B cell (primary cell): Measurements from ENCODE around the gene FUT7. TPM values are rescaled to one million over a fixed set of nuclear protein-coding genes. Genes with fewer than 3 reads are reported as not detected.
"Not testable (repeated sequence)": the region's sequence is repeated elsewhere in the genome, so short reads cannot be mapped to it uniquely, and the experiment has no call there.

Experiments used
- ATAC-seq: fragments of 200-7000 bp; cut with Tn5 transposase; one replicate; pipeline ENCODE4 v1.10.0; 2021; ENCODE audit warnings: low read depth, mild to moderate bottlenecking, moderate number of reproducible peaks, moderate library complexity
- CTCF ChIA-PET: fragments of 350-600 bp; sonication (Branson Sonifier 250); formaldehyde crosslinking; loops from one replicate; lab custom pipeline; 2021; ENCODE audit warnings: antibody characterized with exemption, inconsistent platforms; lab: Charles Lee
- POLR2A ChIA-PET: fragments of 350-600 bp; sonication (Branson Sonifier 250); formaldehyde crosslinking; loops from one replicate; lab custom pipeline; 2021; ENCODE audit warnings: antibody characterized with exemption; lab: Charles Lee
- DNase-seq: peaks from one replicate; pipeline ENCODE4 v3.0.0; 2013
- H2AFZ ChIP-seq: 2 replicates; pipeline ENCODE4 v1.6.1; 2012; ENCODE audit warnings: mild to moderate bottlenecking, low read depth, low read length; ENCODE audit not compliant: insufficient read depth, poor library complexity, severe bottlenecking
- H3K27ac ChIP-seq, 2 donors: 1 replicate in 1 of 2; 2 replicates in 1 of 2; pipeline ENCODE4 v1.5.1; 2012 to 2013; ENCODE audit warnings: low read length in 2 of 2, mild to moderate bottlenecking in 2 of 2, moderate library complexity in 1 of 2
- H3K27me3 ChIP-seq, 4 experiments: fragments of 200-600 bp in 1 of 4; sonication (generic) in 1 of 4; replicated peaks in 1 of 4; 1 replicate in 2 of 4; 2 replicates in 2 of 4; pipeline versions ENCODE4 v1.6.1 to v1.7.0; 2013 to 2016; ENCODE audit warnings: low read length in 3 of 4, mild to moderate bottlenecking in 2 of 4, mixed read lengths in 1 of 4, moderate library complexity in 1 of 4; ENCODE audit not compliant: insufficient read depth in 4 of 4, control insufficient read depth in 3 of 4; ENCODE audit errors: control extremely low read depth in 1 of 4
- H3K36me3 ChIP-seq, 2 experiments: replicated peaks in 1 of 2; 1 replicate in 1 of 2; 2 replicates in 1 of 2; pipeline versions ENCODE4 v1.6.1 to v1.7.1; 2013; ENCODE audit warnings: low read length in 1 of 2; ENCODE audit not compliant: insufficient read depth in 2 of 2, control insufficient read depth in 1 of 2; ENCODE audit errors: control extremely low read depth in 1 of 2, extremely low read depth in 1 of 2
- H3K4me1 ChIP-seq, 2 donors: fragments of 200-600 bp in 1 of 2; sonication (generic) in 1 of 2; 1 replicate in 1 of 2; 2 replicates in 1 of 2; pipeline versions ENCODE4 v1.5.1 to v1.6.1; 2013 to 2017; ENCODE audit warnings: low read length in 2 of 2; ENCODE audit not compliant: control insufficient read depth in 2 of 2, insufficient read depth in 2 of 2
- H3K4me2 ChIP-seq: replicated peaks from 2 replicates; pipeline ENCODE3; 2012; ENCODE audit warnings: mild to moderate bottlenecking, low read depth, low read length; ENCODE audit not compliant: poor library complexity, severe bottlenecking
- H3K4me3 ChIP-seq, 5 experiments: fragments of 200-600 bp in 1 of 5; sonication (generic) in 1 of 5; 1 replicate in 3 of 5; 2 replicates in 2 of 5; pipeline versions ENCODE4 v1.5.1 to v1.7.0; 2011 to 2016; ENCODE audit warnings: low read length in 4 of 5, mild to moderate bottlenecking in 4 of 5, low read depth in 2 of 5, control low read depth in 1 of 5, moderate library complexity in 1 of 5; ENCODE audit not compliant: insufficient read depth in 1 of 5; ENCODE audit errors: control extremely low read depth in 1 of 5, extremely low read depth in 1 of 5
- H3K79me2 ChIP-seq: fragments of 200-600 bp; sonication (generic); one replicate; pipeline ENCODE4 v1.6.0; 2016; ENCODE audit warnings: low read length; ENCODE audit not compliant: control insufficient read depth, insufficient read depth
- H3K9ac ChIP-seq: fragments of 200-600 bp; sonication (generic); 2 replicates; pipeline ENCODE4 v1.6.1; 2017; ENCODE audit warnings: mild to moderate bottlenecking, low read length, moderate library complexity
- H3K9me3 ChIP-seq, 3 donors: one replicate each; pipeline versions ENCODE4 v1.6.1 to v1.7.1; 2013; ENCODE audit warnings: low read length in 2 of 3; ENCODE audit not compliant: control insufficient read depth in 2 of 3, insufficient read depth in 1 of 3; ENCODE audit errors: control extremely low read depth in 1 of 3
- H4K20me1 ChIP-seq: 2 replicates; pipeline ENCODE4 v1.6.0; 2012; ENCODE audit warnings: mild to moderate bottlenecking, low read length; ENCODE audit not compliant: insufficient read depth, control insufficient read depth, poor library complexity, severe bottlenecking
- H3K27ac Mint-ChIP-seq: one replicate; pipeline ENCODE4 v1.8.0; 2021; ENCODE audit warnings: mixed read lengths
- H3K27me3 Mint-ChIP-seq: one replicate; pipeline ENCODE4 v1.8.0; 2021; ENCODE audit warnings: mixed read lengths
- H3K4me1 Mint-ChIP-seq: one replicate; pipeline ENCODE4 v1.8.0; 2021; ENCODE audit warnings: mixed read lengths
- H3K4me3 Mint-ChIP-seq: one replicate; pipeline ENCODE4 v1.8.0; 2021; ENCODE audit warnings: mixed read lengths
- H3K9me3 Mint-ChIP-seq: one replicate; pipeline ENCODE4 v1.8.0; 2022; ENCODE audit warnings: mixed read lengths; ENCODE audit not compliant: insufficient read depth
- EZH2 ChIP-seq: IDR thresholded peaks from 2 replicates; pipeline ENCODE4 v1.6.1; 2012; ENCODE audit warnings: borderline replicate concordance, low read depth, mild to moderate bottlenecking, moderate library complexity, low read length; ENCODE audit not compliant: insufficient read depth, poor library complexity, severe bottlenecking
- WGBS: methylation state at CpG from one replicate; pipeline ENCODE4 v1.1.5; 2013; ENCODE audit warnings: missing lambda C conversion rate; ENCODE audit not compliant: insufficient coverage; 5-methylcytosine and 5-hydroxymethylcytosine counted together
- intact Hi-C: fragments of 100-400 bp; cut with micrococcal nuclease; formaldehyde crosslinking; loops from one replicate; pipeline ENCODE4 v1.10.0; 2022
- polyA plus RNA-seq: library from polyadenylated mRNA; depleted of rRNA; stranded (reverse); fragments of >200 nt; gene quantifications from 2 replicates; pipeline ENCODE4 v1.2.3, GENCODE V29; 2012
- total RNA-seq, 2 donors: library from RNA; stranded (reverse); fragments of 120-200 nt in 1 of 2; gene quantifications; 1 replicate in 1 of 2; 2 replicates in 1 of 2; pipeline versions ENCODE4 v1.2.3 to v1.2.4, GENCODE V29; 2013 to 2022

Gene FUT7
- total and polyA plus RNA-seq, 2 donors (not counting 1 experiment from before 2014, with no cell fraction given): 7.3 to 8.2 TPM

DNA sequence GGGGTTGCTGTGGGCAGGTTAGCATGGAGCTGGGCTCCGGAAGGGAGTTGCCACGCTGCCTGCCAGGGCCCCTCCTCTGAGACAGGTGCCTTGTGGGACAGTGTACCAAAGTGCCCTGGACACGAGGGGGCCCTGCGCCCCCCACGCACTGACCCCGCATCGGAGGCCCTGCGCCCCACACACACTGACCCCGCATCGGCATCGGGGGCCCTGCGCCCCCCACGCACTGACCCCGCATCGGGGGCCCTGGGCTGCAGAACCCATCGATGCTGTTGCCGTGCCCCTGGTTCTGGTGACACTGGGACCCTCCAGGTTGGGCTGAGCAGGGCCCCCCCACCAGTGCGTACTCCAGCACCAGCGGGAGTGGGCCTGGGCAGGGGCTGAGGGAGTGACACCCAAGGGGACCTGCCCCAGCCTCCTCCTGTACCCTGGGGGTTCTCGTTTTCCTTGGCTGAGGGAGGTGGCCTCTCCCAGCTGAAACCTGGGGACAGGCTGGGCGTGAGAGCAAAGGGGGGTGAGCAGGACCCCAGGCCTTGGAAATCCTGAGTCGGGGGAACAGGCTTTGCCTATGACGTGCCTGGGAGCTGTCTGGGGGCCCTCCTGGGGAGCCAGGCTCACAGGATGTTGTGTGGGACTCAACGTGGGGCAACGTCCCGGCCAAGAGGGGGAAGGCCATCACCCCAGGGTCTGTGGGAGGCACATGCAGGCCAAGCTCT, 31.6 kb upstream of the FUT7 start:
- H3K27me3 Mint-ChIP-seq: peaks cover 6% of the 10 kb centered on the region
- H3K79me2 ChIP-seq: no peaks in the 10 kb centered on the region
- H3K4me1 Mint-ChIP-seq: peaks cover 8% of the 10 kb centered on the region
- TF ChIP-seq EZH2: no peak
- H3K27me3 ChIP-seq: peaks cover 0 to 3% (median 0%) of the 10 kb centered on the region in 4 experiments
- peaks cover 6% of the 10 kb centered on the region for H4K20me1 ChIP-seq
- WGBS: 88% methylated on average over 20 of the region's 26 CpGs
- CTCF ChIA-PET: interaction anchor here (0.7 to 6.2 kb wide), 18 partner anchors 11 to 302 kb away, joined by 3 to 61 read pairs (median 3); partner anchors contain the start of genes NPDC1, RNF224 and UAP1L1
- intact Hi-C loops: no loop called here
- H2AFZ ChIP-seq: no peak overlapping the region
- H3K9ac ChIP-seq: no peak overlapping the region
- H3K36me3 ChIP-seq: no peaks in the 10 kb centered on the region
- POLR2A ChIA-PET: no interaction called here
- DNase-seq (no peak), ATAC-seq (no peak)
- no peaks in the 10 kb centered on the region for H3K9me3 ChIP-seq
- peaks cover 2 to 11% of the 10 kb centered on the region in 2 donors for H3K4me1 ChIP-seq
- no peak overlapping the region for H3K27ac Mint-ChIP-seq
- H3K4me3 Mint-ChIP-seq: no peak overlapping the region
- H3K27ac ChIP-seq: no peak overlapping the region
- no peak overlapping the region for H3K4me3 ChIP-seq
- no peaks in the 10 kb centered on the region for H3K9me3 Mint-ChIP-seq
- H3K4me2 ChIP-seq: no peak overlapping the region

DNA sequence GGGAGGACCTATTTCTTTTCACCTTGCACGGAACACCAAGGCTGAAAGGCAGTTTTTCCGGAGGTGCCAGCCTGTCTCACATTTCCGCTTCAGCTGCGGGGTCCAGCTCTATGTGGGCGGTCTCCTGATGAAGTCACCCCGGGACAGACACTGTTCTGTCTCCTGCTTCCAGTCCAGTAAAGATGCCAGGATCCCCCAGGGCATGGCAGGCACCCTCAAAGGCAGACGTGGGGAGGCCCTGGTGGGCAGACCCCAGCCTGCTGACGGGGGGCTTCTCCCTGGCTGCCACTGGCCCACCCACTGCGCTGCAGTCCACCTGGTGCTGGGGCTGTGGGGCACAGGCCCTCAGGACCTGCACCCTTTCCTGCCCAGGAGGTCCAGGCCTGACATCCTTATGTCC, 30.9 kb upstream of the FUT7 start:
- H3K9me3 ChIP-seq, H3K9ac ChIP-seq, H3K27me3 Mint-ChIP-seq, H3K36me3 ChIP-seq, intact Hi-C loops, DNase-seq, ATAC-seq, H3K27ac ChIP-seq, H3K4me1 Mint-ChIP-seq, H3K4me2 ChIP-seq, H3K27me3 ChIP-seq, H3K79me2 ChIP-seq, H3K9me3 Mint-ChIP-seq, POLR2A ChIA-PET, H3K27ac Mint-ChIP-seq, H2AFZ ChIP-seq, H3K4me3 ChIP-seq, H4K20me1 ChIP-seq, H3K4me3 Mint-ChIP-seq, H3K4me1 ChIP-seq: not testable (repeated sequence)
- CTCF ChIA-PET: interaction anchor here (1.2 to 6.2 kb wide), 5 partner anchors 11 to 275 kb away, joined by 3 to 61 read pairs (median 12); partner anchors contain the start of gene NPDC1
- WGBS: 94% methylated on average over 3 of the region's 9 CpGs
